Activated T-helper 1 cell treated with anti-CD3 and anti-CD28 coated beads, Interleukin-12 subunit alpha, Interleukin-12 subunit beta, Interleukin-2, Interleukin-4 antibody, amounts not matched to agents 30 ng/mL and 10 ng/mL and 1 ng/mL, durations not matched to agents 14 hours and 24 hours and 36 hours (primary cell): ENCODE data around the gene ADCY10. TPM values are rescaled to one million over a fixed set of nuclear protein-coding genes. Genes with fewer than 3 reads are reported as not detected.
A peak's percentile ranks its signal among the peaks of the same experiment; 100 is the strongest.

Source experiments
- DNase-seq: peaks from one replicate; pipeline ENCODE4 v3.0.0; 2021; ENCODE audit warnings: low spot score
- H3K27ac Mint-ChIP-seq: one replicate; pipeline ENCODE4 v1.8.0; 2021; ENCODE audit warnings: mild to moderate bottlenecking, mixed read lengths
- H3K27me3 Mint-ChIP-seq: one replicate; pipeline ENCODE4 v1.8.0; 2022; ENCODE audit warnings: mild to moderate bottlenecking, moderate library complexity, mixed read lengths; ENCODE audit not compliant: insufficient read depth
- H3K36me3 Mint-ChIP-seq: one replicate; pipeline ENCODE4 v1.8.0; 2021; ENCODE audit warnings: low read depth, mixed read lengths
- H3K4me1 Mint-ChIP-seq: one replicate; pipeline ENCODE4 v1.8.0; 2021; ENCODE audit warnings: low read depth, mixed read lengths
- H3K4me3 Mint-ChIP-seq: one replicate; pipeline ENCODE4 v1.8.0; 2021; ENCODE audit warnings: mild to moderate bottlenecking, moderate library complexity, mixed read lengths
- H3K9me3 Mint-ChIP-seq: one replicate; pipeline ENCODE4 v1.8.0; 2021; ENCODE audit warnings: mixed read lengths
- intact Hi-C: fragments of 100-400 bp; cut with micrococcal nuclease; formaldehyde crosslinking; loops from one replicate; pipeline ENCODE4 v1.15.1; 2024
- total RNA-seq: library from RNA; stranded (reverse); gene quantifications from 2 replicates; pipeline ENCODE4 v1.2.3, GENCODE V29; 2022

The ADCY10 gene
- total RNA-seq, 1 donor from 2014 or later = not detected

DNA sequence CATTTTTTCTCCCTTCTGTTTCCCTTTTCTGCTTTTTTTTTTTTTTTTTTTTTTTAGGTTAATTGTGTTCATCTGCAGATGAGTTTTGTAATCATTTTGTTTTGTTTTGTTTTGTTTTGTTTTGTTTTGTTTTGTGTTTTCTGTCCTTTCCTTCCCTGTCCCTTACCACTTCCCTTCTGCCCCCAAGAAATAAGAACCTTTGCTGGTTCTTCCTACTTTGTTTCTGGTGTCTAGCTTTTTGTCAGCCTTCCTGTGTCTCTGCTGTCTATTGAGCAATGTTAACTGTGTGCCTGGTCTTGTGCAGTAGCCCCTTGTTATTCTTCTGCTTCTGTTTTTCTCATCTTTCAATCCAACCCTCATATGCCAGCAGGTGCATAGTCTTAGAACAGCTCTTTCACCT lies 146.2 kb downstream of the ADCY10 start:
- intact Hi-C loops = no loop called here
- Mint-ChIP-seq H3K9me3 (no peaks in the 10 kb centered on the region), H3K4me3 (no peak overlapping the region), H3K36me3 (peaks cover 39% of the 10 kb centered on the region), H3K4me1 (peaks cover 19% of the 10 kb centered on the region), H3K27me3 (no peaks in the 10 kb centered on the region), H3K27ac (no peak overlapping the region)
- no peak for DNase-seq

GRCh38 chr1:167766538-167766937 lies 147.4 kb downstream of the ADCY10 start:
- H3K4me1 Mint-ChIP-seq = peaks cover 27% of the 10 kb centered on the region
- H3K4me3 Mint-ChIP-seq = no peak overlapping the region
- H3K27ac Mint-ChIP-seq = no peak overlapping the region
- no peaks in the 10 kb centered on the region for H3K27me3 Mint-ChIP-seq
- intact Hi-C loops = no loop called here
- H3K9me3 Mint-ChIP-seq = no peaks in the 10 kb centered on the region
- no peak for DNase-seq
- H3K36me3 Mint-ChIP-seq = peaks cover 34% of the 10 kb centered on the region

DNA sequence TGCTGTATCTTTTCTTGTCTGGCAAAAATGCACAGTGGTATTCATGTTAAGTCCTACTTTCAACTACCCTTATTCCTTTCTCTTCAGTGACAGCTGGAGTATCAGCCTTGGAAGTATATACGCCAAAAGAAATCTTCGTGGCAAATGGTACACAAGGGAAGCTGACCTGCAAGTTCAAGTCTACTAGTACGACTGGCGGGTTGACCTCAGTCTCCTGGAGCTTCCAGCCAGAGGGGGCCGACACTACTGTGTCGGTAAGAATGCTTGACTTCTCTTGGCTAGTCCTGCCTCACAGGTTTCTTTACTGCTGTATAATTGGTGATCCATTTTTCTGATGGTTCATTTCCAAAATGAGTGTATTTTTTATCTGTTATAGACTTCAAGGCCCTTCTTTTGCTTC lies 148.4 kb downstream of the ADCY10 start:
- intact Hi-C loops = no loop called here
- H3K36me3 Mint-ChIP-seq = peaks cover 28% of the 10 kb centered on the region
- H3K4me1 Mint-ChIP-seq = peaks cover 37% of the 10 kb centered on the region
- H3K27me3 Mint-ChIP-seq = no peaks in the 10 kb centered on the region
- no peak overlapping the region for H3K4me3 Mint-ChIP-seq
- H3K9me3 Mint-ChIP-seq = no peaks in the 10 kb centered on the region
- no peak for DNase-seq
- H3K27ac Mint-ChIP-seq = no peak overlapping the region

- Mint-ChIP-seq H3K36me3 (peaks cover 22% of the 10 kb centered on the region), H3K27me3 (no peaks in the 10 kb centered on the region), H3K4me3 (no peak overlapping the region), H3K27ac (no peak overlapping the region), H3K9me3 (no peaks in the 10 kb centered on the region), H3K4me1 (peaks cover 43% of the 10 kb centered on the region)
- DNase-seq = no peak
- intact Hi-C loops = no loop called here
Observed at GRCh38 chr1:167764458-167765330, 149.2 kb downstream of the ADCY10 start.

DNA sequence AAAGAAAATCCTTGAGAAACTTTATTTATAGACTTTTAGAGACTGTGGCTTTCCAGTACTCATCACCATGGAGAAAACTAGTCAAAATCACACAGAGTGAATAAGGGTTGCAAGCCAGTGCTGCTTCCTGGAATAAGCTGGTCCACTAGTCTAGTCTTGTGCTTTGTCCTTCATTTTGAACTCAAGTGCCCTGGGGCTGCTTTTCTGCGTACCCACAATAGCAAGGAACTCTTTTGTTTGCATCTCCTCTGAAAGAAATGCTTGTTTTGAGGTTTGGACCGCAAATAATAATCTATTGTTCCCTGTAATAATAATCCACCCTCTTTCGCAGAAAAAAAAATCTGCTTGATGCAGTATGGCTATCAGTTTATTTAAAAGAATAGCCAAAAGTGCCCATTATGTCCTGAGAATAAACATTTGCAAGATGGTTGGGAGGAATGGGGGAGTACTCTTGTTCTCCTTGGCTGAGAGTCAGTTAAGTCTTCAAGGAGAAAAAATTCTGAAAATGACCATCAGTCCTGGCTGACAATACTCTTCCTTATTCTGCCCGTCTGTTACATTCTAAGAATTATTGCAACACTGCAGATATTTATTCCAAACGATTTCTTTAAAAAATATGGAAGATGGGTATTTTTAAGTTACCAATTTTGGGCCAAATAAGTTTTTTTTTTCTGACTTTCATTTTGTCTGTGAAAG lies 150.3 kb downstream of the ADCY10 start:
- no peak for DNase-seq
- Mint-ChIP-seq H3K27me3 (no peaks in the 10 kb centered on the region), H3K9me3 (no peaks in the 10 kb centered on the region), H3K4me1 (peaks cover 45% of the 10 kb centered on the region), H3K4me3 (no peak overlapping the region), H3K36me3 (peaks cover 13% of the 10 kb centered on the region), H3K27ac (no peak overlapping the region)
- intact Hi-C loops = loop anchor here (2.0 kb wide), 1 partner anchor 43 kb away; the partner anchor contains the start of gene MPZL1

DNA sequence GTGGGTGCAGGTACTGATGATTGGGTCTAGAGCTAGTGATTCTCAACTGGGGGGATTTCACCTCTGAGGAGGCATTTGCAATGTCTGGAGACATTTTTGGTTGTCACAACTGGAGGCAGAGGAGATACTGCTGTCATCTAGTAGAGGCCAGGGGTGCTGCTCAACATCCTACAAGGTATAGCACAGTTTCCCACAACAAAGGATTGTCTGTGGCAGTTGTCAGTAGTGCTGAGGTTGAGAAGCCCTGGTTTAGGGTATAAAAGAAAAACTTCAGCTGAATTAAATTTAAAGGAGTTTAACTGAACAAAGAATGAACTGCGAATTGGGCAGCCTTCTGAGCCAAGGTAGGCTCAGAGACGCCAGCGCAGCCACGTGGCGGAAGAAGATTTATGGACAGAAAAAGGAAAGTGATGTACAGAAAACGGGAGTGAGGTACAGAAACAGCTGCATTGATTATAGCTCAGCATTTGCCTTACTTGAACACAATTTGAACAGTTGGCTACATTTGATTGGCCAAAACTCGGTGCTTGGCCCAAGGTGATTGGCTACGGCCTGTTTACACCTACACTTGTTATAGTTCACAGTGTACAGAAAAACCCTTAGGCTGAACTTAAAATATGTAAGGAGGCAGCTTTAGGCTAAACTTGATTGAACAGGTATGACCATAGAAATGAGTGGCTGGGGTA lies 151.7 kb downstream of the ADCY10 start:
- peak overlapping the region; percentile 46 for H3K4me3 Mint-ChIP-seq
- H3K36me3 Mint-ChIP-seq = peaks cover 4% of the 10 kb centered on the region
- DNase-seq = no peak
- H3K27ac Mint-ChIP-seq = peak overlapping the region; percentile 61
- peaks cover 35% of the 10 kb centered on the region for H3K4me1 Mint-ChIP-seq
- H3K9me3 Mint-ChIP-seq = no peaks in the 10 kb centered on the region
- intact Hi-C loops = loop anchor here (1.0 to 2.0 kb wide), 2 partner anchors 15 to 41 kb away; partner anchors contain the start of gene MPZL1
- no peaks in the 10 kb centered on the region for H3K27me3 Mint-ChIP-seq

DNA sequence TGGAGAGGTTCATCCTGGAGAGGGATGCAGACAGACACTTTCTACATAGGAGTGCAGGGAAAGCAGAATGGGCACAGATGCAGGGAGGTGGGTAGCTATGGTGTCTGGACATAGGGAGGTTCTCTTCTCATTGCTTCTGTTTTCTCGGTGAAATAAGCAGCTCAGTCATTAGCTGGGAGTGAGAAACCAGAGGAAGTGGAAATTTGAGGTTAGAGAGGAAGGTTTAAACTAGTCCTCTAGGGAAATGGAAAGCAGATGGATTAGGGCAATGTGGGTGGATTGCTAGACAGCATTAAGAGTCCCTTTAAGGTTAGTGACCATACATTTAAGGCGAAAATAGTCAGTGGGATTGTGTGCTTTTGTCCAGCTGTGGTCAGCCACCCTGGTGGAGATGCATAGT lies 152.5 kb downstream of the ADCY10 start:
- Mint-ChIP-seq H3K4me1 (peaks cover 31% of the 10 kb centered on the region), H3K9me3 (no peaks in the 10 kb centered on the region), H3K27ac (peak overlapping the region; percentile 61), H3K27me3 (no peaks in the 10 kb centered on the region), H3K4me3 (no peak overlapping the region), H3K36me3 (peaks cover 2% of the 10 kb centered on the region)
- intact Hi-C loops = no loop called here
- no peak for DNase-seq

Other genes with a start within 250 kb of the ADCY10 start
- gene MPZL1, start 192.2 kb downstream of the ADCY10 start, total RNA-seq = 40.8 and 40.9 TPM in 2 replicates
- gene DCAF6, start 22.5 kb upstream of the ADCY10 start, total RNA-seq = 20.9 and 24.0 TPM in 2 replicates
- gene MPC2, start 22.9 kb upstream of the ADCY10 start, total RNA-seq = 33.7 and 36.9 TPM in 2 replicates
- 0.41 and 0.42 TPM in 2 replicates for gene GPR161, start 222.8 kb upstream of the ADCY10 start, total RNA-seq